ENCODE data around the gene FARP1.

- no peak for TF ChIP-seq POLR2A (IDR thresholded peaks at IDR 0.05)
- TF ChIP-seq POLR2AphosphoS5 (IDR thresholded peaks at IDR 0.05; ENCODE audit: insufficient read depth in 1 of 2, low read depth in 1 of 2) = no peak
Observed at GRCh38 chr13:98324105-98324504, 181.2 kb downstream of the FARP1 start.
